A549 (cell line): Measurements from ENCODE around the gene PRKCG.

ENCODE experiments used
- CTCF ChIP-seq: fragments of >200 bp; sonication (Bioruptor Twin); formaldehyde crosslinking; IDR thresholded peaks from 3 replicates; pipeline ENCODE4 v1.5.1; 2016
- JUN ChIP-seq, 2 experiments: fragments of >200 bp; sonication (Bioruptor Twin); formaldehyde crosslinking; IDR thresholded peaks; 2 replicates in 1 of 2; 3 replicates in 1 of 2; pipeline ENCODE4 v1.6.1; 2016 to 2017
- MAFK ChIP-seq: fragments of 450-650 bp; IDR thresholded peaks from 2 replicates; pipeline ENCODE4 v1.6.1; 2014; ENCODE audit not compliant: partially characterized antibody
- NR3C1 ChIP-seq: fragments of >200 bp; sonication (Bioruptor Twin); formaldehyde crosslinking; IDR thresholded peaks from 3 replicates; pipeline ENCODE4 v1.6.1; 2017
- REST ChIP-seq: fragments of 200-600 bp; sonication (generic); IDR thresholded peaks from 2 replicates; pipeline ENCODE4 v1.6.1; 2016; ENCODE audit warnings: antibody characterized with exemption, mild to moderate bottlenecking, moderate library complexity
- SMC3 ChIP-seq: fragments of >200 bp; sonication (Bioruptor Twin); formaldehyde crosslinking; IDR thresholded peaks from 3 replicates; pipeline ENCODE4 v1.6.1; 2018; ENCODE audit warnings: inconsistent platforms

GRCh38 chr19:53898166-53898565 lies 16.2 kb downstream of the PRKCG start:
- no peak for TF ChIP-seq CTCF
- TF ChIP-seq REST = no peak
- no peak for TF ChIP-seq JUN (IDR thresholded peaks at IDR 0.05)
- no peak for TF ChIP-seq MAFK
- TF ChIP-seq SMC3 = no peak
- TF ChIP-seq NR3C1 = no peak
